GM23338 (cell line): ENCODE data around the gene FUT4. TPM values are rescaled to one million over a fixed set of nuclear protein-coding genes. Genes with fewer than 3 reads are reported as not detected.

ENCODE experiments used
- ATAC-seq: fragments of 200-7000 bp; cut with Tn5 transposase; 3 replicates; pipeline ENCODE4 v1.9.1; 2020
- DNase-seq: peaks from one replicate; pipeline ENCODE4 v3.0.0-alpha.2; 2015; ENCODE audit warnings: low spot score
- H2AFZ ChIP-seq: fragments of 200-600 bp; sonication (generic); 2 replicates; pipeline ENCODE4 v1.8.0; 2016; ENCODE audit warnings: antibody characterized with exemption, mild to moderate bottlenecking, moderate library complexity
- H3F3A ChIP-seq: fragments of 200-600 bp; sonication (generic); replicated peaks from 2 replicates; pipeline ENCODE4 v1.8.0; 2017; ENCODE audit warnings: antibody characterized with exemption, mixed run types, low read depth
- H3K27ac ChIP-seq: fragments of 200-600 bp; sonication (generic); 2 replicates; pipeline ENCODE4 v1.6.1; 2016; ENCODE audit warnings: low read depth
- H3K27me3 ChIP-seq: fragments of 200-600 bp; sonication (generic); 2 replicates; pipeline ENCODE4 v1.8.0; 2016; ENCODE audit warnings: mild to moderate bottlenecking, mixed run types, moderate library complexity; ENCODE audit not compliant: insufficient read depth
- H3K36me3 ChIP-seq: fragments of 200-600 bp; sonication (generic); 2 replicates; pipeline ENCODE4 v1.8.0; 2016; ENCODE audit warnings: mild to moderate bottlenecking; ENCODE audit not compliant: insufficient read depth
- H3K4me1 ChIP-seq: fragments of 200-600 bp; sonication (generic); 2 replicates; pipeline ENCODE4 v1.8.0; 2016; ENCODE audit warnings: mild to moderate bottlenecking, moderate library complexity; ENCODE audit not compliant: insufficient read depth
- H3K4me2 ChIP-seq: fragments of 200-600 bp; sonication (generic); 2 replicates; pipeline ENCODE4 v1.7.1; 2017; ENCODE audit warnings: mixed run types
- H3K4me3 ChIP-seq: fragments of 200-600 bp; sonication (generic); 2 replicates; pipeline ENCODE4 v1.6.1; 2016; ENCODE audit warnings: mixed run types
- H3K79me2 ChIP-seq: fragments of 200-600 bp; sonication (generic); replicated peaks from 2 replicates; pipeline ENCODE4 v1.8.0; 2017; ENCODE audit warnings: mild to moderate bottlenecking; ENCODE audit not compliant: insufficient read depth
- H3K9me2 ChIP-seq: fragments of 200-600 bp; sonication (generic); 2 replicates; pipeline ENCODE4 v1.8.0; 2017; ENCODE audit not compliant: insufficient read depth
- H4K20me1 ChIP-seq: fragments of 200-600 bp; sonication (generic); replicated peaks from 2 replicates; pipeline ENCODE4 v1.8.0; 2017; ENCODE audit warnings: mild to moderate bottlenecking; ENCODE audit not compliant: insufficient read depth
- H3K27ac Mint-ChIP-seq: 2 replicates; pipeline ENCODE4 v1.8.0; 2020; ENCODE audit warnings: inconsistent platforms, mild to moderate bottlenecking, moderate library complexity, mixed read lengths
- H3K27me3 Mint-ChIP-seq: 3 replicates; pipeline ENCODE4 v1.8.0; 2022; ENCODE audit warnings: low read depth, mild to moderate bottlenecking, moderate library complexity, mixed read lengths, inconsistent platforms; ENCODE audit not compliant: insufficient read depth, poor library complexity
- H3K36me3 Mint-ChIP-seq: 3 replicates; pipeline ENCODE4 v1.8.0; 2021; ENCODE audit warnings: low read depth, mild to moderate bottlenecking, inconsistent platforms, moderate library complexity, mixed read lengths
- H3K4me1 Mint-ChIP-seq: 3 replicates; pipeline ENCODE4 v1.8.0; 2020; ENCODE audit warnings: mild to moderate bottlenecking, inconsistent platforms, mixed read lengths
- H3K4me3 Mint-ChIP-seq: 3 replicates; pipeline ENCODE4 v1.8.0; 2021; ENCODE audit warnings: moderate library complexity, mild to moderate bottlenecking, inconsistent platforms, mixed read lengths
- H3K9me3 Mint-ChIP-seq: 3 replicates; pipeline ENCODE4 v1.8.0; 2020; ENCODE audit warnings: moderate library complexity, mild to moderate bottlenecking, inconsistent platforms, mixed read lengths
- CREB1 ChIP-seq: fragments of 250-450 bp; sonication (Bioruptor Pico); IDR thresholded peaks from 2 replicates; pipeline ENCODE4 v1.5.0; 2020; ENCODE audit warnings: low read depth, mild to moderate bottlenecking, moderate library complexity
- CTCF ChIP-seq, 2 experiments: fragments of 200-600 bp in 1 of 2; sonication (generic) in 1 of 2; conservative IDR thresholded peaks; 2 replicates each; pipeline versions ENCODE4 v1.5.1 to v1.6.1; 2016 to 2017; ENCODE audit warnings: antibody characterized with exemption in 2 of 2, low read depth in 2 of 2, mild to moderate bottlenecking in 2 of 2, moderate library complexity in 1 of 2
- ETS1 ChIP-seq: IDR thresholded peaks from 2 replicates; pipeline ENCODE4 v1.6.1; 2016; ENCODE audit warnings: antibody characterized with exemption
- EZH2 ChIP-seq: fragments of 200-600 bp; sonication (generic); IDR thresholded peaks from one replicate; pipeline ENCODE4 v1.8.0; 2017; ENCODE audit warnings: antibody characterized with exemption, mild to moderate bottlenecking, low read depth; ENCODE audit not compliant: unreplicated experiment
- EZH2phosphoT487 ChIP-seq: fragments of 200-600 bp; sonication (generic); IDR thresholded peaks from one replicate; pipeline ENCODE4 v1.8.1; 2018; ENCODE audit warnings: antibody characterized with exemption; ENCODE audit not compliant: unreplicated experiment
- JUNB ChIP-seq: IDR thresholded peaks from one replicate; pipeline ENCODE4 v1.6.1; 2016; ENCODE audit warnings: antibody characterized with exemption; ENCODE audit not compliant: unreplicated experiment
- NANOG ChIP-seq: IDR thresholded peaks from 2 replicates; pipeline ENCODE4 v1.6.1; 2016; ENCODE audit warnings: antibody characterized with exemption, borderline replicate concordance
- POLR2AphosphoS5 ChIP-seq: IDR thresholded peaks from 2 replicates; pipeline ENCODE4 v1.6.1; 2016; ENCODE audit warnings: antibody characterized with exemption, low read depth
- REST ChIP-seq: IDR thresholded peaks from one replicate; pipeline ENCODE4 v1.6.1; 2018; ENCODE audit warnings: antibody characterized with exemption; ENCODE audit not compliant: unreplicated experiment
- STAT1 ChIP-seq: IDR thresholded peaks from one replicate; pipeline ENCODE4 v1.6.1; 2016; ENCODE audit warnings: antibody characterized with exemption; ENCODE audit not compliant: unreplicated experiment
- ZNF114 ChIP-seq: fragments of 250-450 bp; sonication (Bioruptor Pico); IDR thresholded peaks from 2 replicates; pipeline ENCODE4 v1.5.0; 2020; ENCODE audit warnings: mild to moderate bottlenecking, moderate library complexity
- ZNF331 ChIP-seq: fragments of 250-450 bp; sonication (Bioruptor Pico); IDR thresholded peaks from 2 replicates; pipeline ENCODE4 v1.5.0; 2020; ENCODE audit warnings: low read depth, mild to moderate bottlenecking, moderate library complexity
- ZNF462 ChIP-seq: fragments of 250-450 bp; sonication (Bioruptor Pico); IDR thresholded peaks from 2 replicates; pipeline ENCODE4 v1.5.0; 2020; ENCODE audit warnings: mild to moderate bottlenecking, moderate library complexity
- polyA plus RNA-seq: library from polyadenylated mRNA; unstranded; fragments of >200 nt; fragmentation: Nextera tagmentation; extraction: Ambion mirVana; gene quantifications from 2 replicates; pipeline ENCODE4 v1.2.1, GENCODE V29; 2016
- total RNA-seq: library from RNA; depleted of rRNA; stranded (reverse); fragments of >200 nt; shearing (Covaris generic); gene quantifications from 2 replicates; pipeline ENCODE4 v1.2.3, GENCODE V29; 2014

FUT4 gene
- total and polyA plus RNA-seq, 2 experiments from 2014 or later, result 2.4 to 7.4 TPM

GRCh38 chr11:94586546-94586945 lies 42.8 kb downstream of the FUT4 start:
- no peak overlapping the region for H2AFZ ChIP-seq

More at GRCh38 chr11:94586546-94586945, 42.8 kb downstream of the FUT4 start:
- TF ChIP-seq REST (no peak), ETS1 (no peak), NANOG (no peak), EZH2phosphoT487 (no peak), ZNF331 (CRISPR knock-in tag) (no peak), CREB1 (CRISPR knock-in tag) (no peak), ZNF462 (CRISPR knock-in tag) (no peak), CTCF (conservative IDR thresholded peaks at IDR 0.05; ENCODE audit: low read depth in 2 of 2) (no peak), JUNB (no peak), EZH2 (no peak), ZNF114 (no peak), STAT1 (no peak), POLR2AphosphoS5 (no peak)
- Mint-ChIP-seq H3K27ac (no peak overlapping the region), H3K4me1 (no peaks in the 10 kb centered on the region; the same call in 2 of the 3 replicates), H3K9me3 (no peaks in the 10 kb centered on the region), H3K4me3 (no peak overlapping the region), H3K27me3 (peaks cover 2% of the 10 kb centered on the region), H3K36me3 (no peaks in the 10 kb centered on the region)
- H3K36me3 ChIP-seq, result no peaks in the 10 kb centered on the region
- H3K27me3 ChIP-seq, result no peaks in the 10 kb centered on the region
- no peak for ATAC-seq
- H3K4me2 ChIP-seq, result no peak overlapping the region
- no peak for DNase-seq
- H3K79me2 ChIP-seq, result no peaks in the 10 kb centered on the region
- H3F3A ChIP-seq, result no peaks in the 10 kb centered on the region
- no peaks in the 10 kb centered on the region for H3K4me1 ChIP-seq
- no peaks in the 10 kb centered on the region for H3K9me2 ChIP-seq
- no peak overlapping the region for H3K27ac ChIP-seq
- no peaks in the 10 kb centered on the region for H4K20me1 ChIP-seq
- no peak overlapping the region for H3K4me3 ChIP-seq
